MCF 10A (cell line): ENCODE data around the gene PDE2A. TPM values are rescaled to one million over a fixed set of nuclear protein-coding genes. Genes with fewer than 3 reads are reported as not detected.

ENCODE experiments used
- BruUV-seq: library from RNA; stranded (reverse); fragments of 400-500 nt; replicated peaks from 2 replicates; lab custom pipeline; 2021; lab: Mats Ljungman, UMichigan
- CTCF ChIA-PET: fragments of 300-600 bp; sonication (Branson Sonifier 250); formaldehyde crosslinking; extraction: SDS; loops from one replicate; lab custom pipeline; 2021; ENCODE audit warnings: antibody characterized with exemption, inconsistent platforms; lab: Yijun Ruan, JAX
- POLR2A ChIA-PET: fragments of 300-600, 350-650 bp; sonication (Branson Sonifier 250); formaldehyde crosslinking; extraction: SDS; loops from one replicate; lab custom pipeline; 2020; ENCODE audit warnings: antibody characterized with exemption, inconsistent platforms; lab: Yijun Ruan, JAX
- DNase-seq: peaks from one replicate; pipeline ENCODE4 v3.0.0-alpha.2; 2018; ENCODE audit not compliant: unreplicated experiment
- H3K27ac Mint-ChIP-seq: one replicate; pipeline ENCODE4 v1.8.0; 2022; ENCODE audit warnings: mild to moderate bottlenecking, low read depth, mixed read lengths; ENCODE audit not compliant: unreplicated experiment
- H3K27me3 Mint-ChIP-seq: one replicate; pipeline ENCODE4 v1.8.0; 2022; ENCODE audit warnings: mixed read lengths; ENCODE audit not compliant: insufficient read depth, unreplicated experiment
- H3K36me3 Mint-ChIP-seq: one replicate; pipeline ENCODE4 v1.8.0; 2022; ENCODE audit warnings: mild to moderate bottlenecking, moderate library complexity, mixed read lengths; ENCODE audit not compliant: insufficient read depth, unreplicated experiment
- H3K4me1 Mint-ChIP-seq: one replicate; pipeline ENCODE4 v1.8.0; 2022; ENCODE audit warnings: mixed read lengths; ENCODE audit not compliant: insufficient read depth, unreplicated experiment
- H3K4me3 Mint-ChIP-seq: one replicate; pipeline ENCODE4 v1.8.0; 2022; ENCODE audit warnings: mild to moderate bottlenecking, moderate library complexity, mixed read lengths; ENCODE audit not compliant: unreplicated experiment
- H3K9me3 Mint-ChIP-seq: one replicate; pipeline ENCODE4 v1.8.0; 2022; ENCODE audit warnings: mixed read lengths; ENCODE audit not compliant: unreplicated experiment
- CTCF ChIP-seq: fragments of 200-600 bp; IDR thresholded peaks from one replicate; pipeline ENCODE4 v1.8.0; 2022; ENCODE audit warnings: antibody characterized with exemption, mild to moderate bottlenecking; ENCODE audit not compliant: unreplicated experiment
- intact Hi-C: fragments of 100-400 bp; cut with micrococcal nuclease; formaldehyde crosslinking; loops from 2 replicates; pipeline ENCODE4 v1.14.1; 2022
- total RNA-seq: library from RNA; stranded (reverse); gene quantifications from 2 replicates; pipeline ENCODE4 v1.2.3, GENCODE V29; 2022

The PDE2A gene
- total RNA-seq, 1 experiment from 2014 or later: 1.9 TPM

GRCh38 chr11:72700146-72700545 lies 25.9 kb upstream of the PDE2A start:
- H3K4me3 Mint-ChIP-seq: no peak overlapping the region
- peak; percentile 66 for DNase-seq
- no peaks in the 10 kb centered on the region for H3K27me3 Mint-ChIP-seq
- POLR2A ChIA-PET: interaction anchor here (0.5 to 0.6 kb wide), 2 partner anchors 92 to 151 kb away, joined by 3 read pairs; no protein-coding TSS in a partner anchor
- no peaks in the 10 kb centered on the region for H3K9me3 Mint-ChIP-seq
- H3K27ac Mint-ChIP-seq: no peak overlapping the region
- no peak for TF ChIP-seq CTCF
- H3K36me3 Mint-ChIP-seq: peaks cover 46% of the 10 kb centered on the region
- CTCF ChIA-PET: interaction anchor here (0.6 to 2.6 kb wide), 3 partner anchors 13 to 1114 kb away, joined by 3 to 12 read pairs (median 4); no protein-coding TSS in a partner anchor
- no peaks in the 10 kb centered on the region for H3K4me1 Mint-ChIP-seq
- intact Hi-C loops: no loop called here
- BruUV-seq: no TSS peak

GRCh38 chr11:72697814-72698213 lies 23.6 kb upstream of the PDE2A start:
- ChIA-PET CTCF (interaction anchor here (0.6 to 2.6 kb wide), 2 partner anchors 14 to 229 kb away, joined by 3 to 12 read pairs; no protein-coding TSS in a partner anchor), POLR2A (no interaction called here)
- no peak overlapping the region for H3K27ac Mint-ChIP-seq
- no peak for TF ChIP-seq CTCF
- intact Hi-C loops: no loop called here
- no peaks in the 10 kb centered on the region for H3K4me1 Mint-ChIP-seq
- H3K36me3 Mint-ChIP-seq: peaks cover 52% of the 10 kb centered on the region
- H3K4me3 Mint-ChIP-seq: no peak overlapping the region
- H3K9me3 Mint-ChIP-seq: no peaks in the 10 kb centered on the region
- no peaks in the 10 kb centered on the region for H3K27me3 Mint-ChIP-seq
- no peak for DNase-seq
- BruUV-seq: no TSS peak

- BruUV-seq: no TSS peak
- Mint-ChIP-seq H3K9me3 (no peaks in the 10 kb centered on the region), H3K4me3 (no peak overlapping the region), H3K36me3 (peaks cover 52% of the 10 kb centered on the region), H3K4me1 (no peaks in the 10 kb centered on the region), H3K27ac (no peak overlapping the region), H3K27me3 (no peaks in the 10 kb centered on the region)
- CTCF ChIA-PET: no interaction called here
- POLR2A ChIA-PET: no interaction called here
- DNase-seq: no peak
- intact Hi-C loops: no loop called here
- TF ChIP-seq CTCF: no peak
Measured at GRCh38 chr11:72696866-72697700, 22.9 kb upstream of the PDE2A start.

- ChIA-PET CTCF (interaction anchor here (0.8 to 1.2 kb wide), 2 partner anchors 9 to 12 kb away, joined by 3 to 4 read pairs; no protein-coding TSS in a partner anchor), POLR2A (no interaction called here)
- Mint-ChIP-seq H3K4me1 (no peaks in the 10 kb centered on the region), H3K4me3 (no peak overlapping the region), H3K36me3 (peaks cover 61% of the 10 kb centered on the region), H3K27me3 (no peaks in the 10 kb centered on the region), H3K27ac (no peak overlapping the region), H3K9me3 (no peaks in the 10 kb centered on the region)
- BruUV-seq: no TSS peak
- no peak for DNase-seq
- TF ChIP-seq CTCF: no peak
- intact Hi-C loops: no loop called here
Measured at GRCh38 chr11:72695354-72695753, 21.1 kb upstream of the PDE2A start.
